NT2/D1 (cell line): ENCODE data around the gene ACKR2.

ENCODE experiments used
- SUZ12 ChIP-seq: IDR thresholded peaks from 2 replicates; pipeline ENCODE4 v1.6.1; 2011; ENCODE audit not compliant: insufficient read length, insufficient read depth; ENCODE audit errors: extremely low read depth
- YY1 ChIP-seq: IDR thresholded peaks from 2 replicates; pipeline ENCODE4 v1.6.1; 2011; ENCODE audit not compliant: insufficient read length, insufficient read depth
- ZNF274 ChIP-seq: IDR thresholded peaks from 2 replicates; pipeline ENCODE4 v1.6.1; 2011; ENCODE audit warnings: mild to moderate bottlenecking, low read depth, low read length

DNA sequence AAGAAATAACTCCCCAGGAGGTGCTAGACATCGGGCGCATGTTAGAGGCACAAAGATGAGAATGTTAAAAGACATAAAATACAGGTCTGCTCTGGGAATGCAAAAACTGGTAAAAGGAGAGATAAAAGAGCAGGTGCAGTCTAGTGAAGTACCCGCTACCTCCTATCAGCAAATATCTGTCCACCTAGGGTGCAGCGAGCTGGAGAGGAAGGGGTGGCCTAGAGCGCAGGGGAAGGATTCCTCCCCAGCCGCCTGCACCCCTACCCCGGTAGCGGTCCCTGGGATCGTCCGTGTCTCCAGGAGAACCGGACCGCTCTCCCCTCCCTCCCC lies 96.5 kb downstream of the ACKR2 start:
- no peak for TF ChIP-seq ZNF274
- TF ChIP-seq YY1, result no peak
- TF ChIP-seq SUZ12, result no peak
